Fibroblast of the aortic adventitia (primary cell): Measurements from ENCODE around the gene PREX1. TPM values are rescaled to one million over a fixed set of nuclear protein-coding genes. Genes with fewer than 3 reads are reported as not detected.

Experiments used
- DNase-seq: peaks from one replicate; pipeline ENCODE4 v3.0.0-alpha.2; 2010; ENCODE audit warnings: low read depth
- H3K4me3 ChIP-seq: 2 replicates; pipeline ENCODE4 v1.5.1; 2011; ENCODE audit warnings: low read depth, mild to moderate bottlenecking, control low read depth, low read length, moderate library complexity
- total RNA-seq: library from RNA; depleted of rRNA; stranded (reverse); fragments of >200 nt; gene quantifications from 2 replicates; pipeline ENCODE4 v1.2.3, GENCODE V29; 2012; ENCODE audit warnings: low replicate concordance
- TF ChIP-seq, protein P1 (sequence below): IDR thresholded peaks from 2 replicates; pipeline ENCODE4 v1.5.1; 2011; ENCODE audit warnings: mild to moderate bottlenecking, low read length, control low read depth, inconsistent platforms; ENCODE audit not compliant: insufficient read depth

PREX1 gene
- total RNA-seq, 1 donor: 13.0 TPM

DNA sequence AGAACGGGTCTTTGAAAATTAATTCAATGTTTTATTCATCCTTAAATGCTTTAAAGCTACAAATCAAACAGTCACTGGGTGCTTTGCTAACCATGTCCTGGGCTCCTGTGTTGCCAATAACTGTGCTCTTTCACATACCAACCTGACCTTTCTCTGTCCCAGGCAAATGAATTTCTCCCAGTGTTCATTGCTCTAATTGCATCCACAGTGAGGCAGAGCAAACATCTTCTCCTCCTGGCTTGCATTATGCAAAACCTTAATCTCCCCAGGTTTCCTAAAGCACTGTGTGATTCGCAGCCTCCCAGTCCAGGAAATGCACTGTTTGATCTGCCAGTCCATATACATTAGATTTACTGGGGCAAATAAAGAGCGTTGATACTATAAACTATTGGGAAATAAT is 219.0 kb downstream of the PREX1 start:
- H3K4me3 ChIP-seq: no peak overlapping the region
- TF ChIP-seq, protein P1, sequence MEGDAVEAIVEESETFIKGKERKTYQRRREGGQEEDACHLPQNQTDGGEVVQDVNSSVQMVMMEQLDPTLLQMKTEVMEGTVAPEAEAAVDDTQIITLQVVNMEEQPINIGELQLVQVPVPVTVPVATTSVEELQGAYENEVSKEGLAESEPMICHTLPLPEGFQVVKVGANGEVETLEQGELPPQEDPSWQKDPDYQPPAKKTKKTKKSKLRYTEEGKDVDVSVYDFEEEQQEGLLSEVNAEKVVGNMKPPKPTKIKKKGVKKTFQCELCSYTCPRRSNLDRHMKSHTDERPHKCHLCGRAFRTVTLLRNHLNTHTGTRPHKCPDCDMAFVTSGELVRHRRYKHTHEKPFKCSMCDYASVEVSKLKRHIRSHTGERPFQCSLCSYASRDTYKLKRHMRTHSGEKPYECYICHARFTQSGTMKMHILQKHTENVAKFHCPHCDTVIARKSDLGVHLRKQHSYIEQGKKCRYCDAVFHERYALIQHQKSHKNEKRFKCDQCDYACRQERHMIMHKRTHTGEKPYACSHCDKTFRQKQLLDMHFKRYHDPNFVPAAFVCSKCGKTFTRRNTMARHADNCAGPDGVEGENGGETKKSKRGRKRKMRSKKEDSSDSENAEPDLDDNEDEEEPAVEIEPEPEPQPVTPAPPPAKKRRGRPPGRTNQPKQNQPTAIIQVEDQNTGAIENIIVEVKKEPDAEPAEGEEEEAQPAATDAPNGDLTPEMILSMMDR: no peak
- no peak for DNase-seq

DNA sequence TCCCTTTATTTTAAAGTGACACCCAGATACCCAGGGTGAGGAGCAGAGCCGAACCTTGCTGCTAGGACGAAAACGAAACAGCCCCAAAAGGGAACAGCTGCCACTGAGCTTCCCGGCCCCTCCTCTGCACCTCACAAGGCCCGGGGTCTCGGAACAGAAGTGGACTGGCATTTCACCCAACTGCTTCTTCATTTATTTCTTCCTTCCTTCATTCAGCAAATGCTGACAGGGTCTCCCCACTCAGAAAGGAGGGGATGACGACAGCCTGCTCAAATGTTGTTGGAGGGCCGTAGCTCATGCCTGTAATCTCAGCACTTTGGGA is 220.3 kb downstream of the PREX1 start:
- DNase-seq: no peak
- TF ChIP-seq, protein P1: no peak
- no peak overlapping the region for H3K4me3 ChIP-seq

DNA sequence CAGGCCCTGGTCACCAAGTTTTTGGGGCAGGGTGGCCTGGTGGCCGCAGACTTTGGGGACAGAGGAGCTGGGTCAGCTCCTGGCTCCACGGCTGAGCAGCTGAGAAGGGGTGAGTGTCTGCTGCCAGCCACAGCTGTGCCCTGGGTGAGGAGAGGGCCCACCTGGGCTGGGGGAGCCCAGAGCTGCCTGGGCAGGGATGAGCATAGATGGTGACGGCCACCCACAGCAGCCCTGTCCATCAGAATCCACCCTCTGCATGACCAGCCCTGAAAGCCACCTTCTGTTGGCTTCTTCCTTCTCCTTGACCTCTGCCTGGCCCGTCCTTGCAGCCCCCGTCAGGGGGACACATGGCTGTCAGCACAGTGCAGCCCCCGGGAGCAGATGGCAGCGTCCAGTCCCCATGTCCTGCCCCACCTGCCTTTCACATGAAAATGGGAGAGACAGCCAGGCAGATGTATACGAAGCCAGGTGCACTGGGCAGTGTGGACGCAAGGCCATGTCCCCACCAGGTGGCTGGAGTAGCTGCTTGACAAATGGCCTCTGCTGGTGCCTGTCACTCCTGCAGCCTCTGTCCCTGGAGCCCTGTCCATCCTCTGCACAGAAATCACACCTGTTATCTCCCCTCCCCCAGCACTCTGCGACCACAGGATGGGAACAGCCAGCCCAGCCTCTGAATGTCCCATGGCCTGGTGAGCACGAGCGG is 220.8 kb downstream of the PREX1 start:
- no peak for DNase-seq
- TF ChIP-seq, protein P1: no peak
- no peak overlapping the region for H3K4me3 ChIP-seq

DNA sequence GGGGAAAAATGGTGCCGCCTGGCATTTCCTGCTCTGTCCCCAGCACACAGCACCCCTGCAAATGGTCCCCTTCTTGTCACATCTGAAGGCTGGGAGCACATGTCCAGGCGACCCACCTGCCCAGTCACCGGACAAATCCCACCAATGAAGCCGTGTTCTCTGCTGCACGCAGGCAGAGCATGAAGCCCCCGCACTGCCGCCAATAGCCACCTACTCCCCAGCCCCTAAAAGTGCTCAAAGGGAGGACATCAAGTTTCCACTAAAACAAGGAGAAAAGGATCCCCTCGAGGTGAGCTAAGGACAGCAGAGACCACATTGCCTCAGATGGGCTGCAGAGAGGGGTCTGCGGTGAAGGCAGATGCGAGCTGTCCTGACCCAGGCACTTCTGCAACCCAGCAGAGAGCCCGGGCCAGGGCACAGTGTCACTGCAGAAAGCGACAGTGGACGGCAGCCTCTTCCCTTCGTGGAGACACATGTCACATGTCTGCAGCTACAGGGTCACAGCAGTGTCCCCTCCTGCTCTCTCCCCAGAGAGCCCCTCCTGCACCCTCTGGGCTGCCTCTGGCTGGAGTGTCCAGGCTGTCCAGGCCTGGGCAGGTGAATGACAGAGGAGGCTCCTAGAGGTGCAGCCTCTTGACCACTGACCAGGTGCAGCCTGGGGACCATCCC is 221.5 kb downstream of the PREX1 start:
- TF ChIP-seq, protein P1: no peak
- DNase-seq: no peak
- H3K4me3 ChIP-seq: no peak overlapping the region

DNA sequence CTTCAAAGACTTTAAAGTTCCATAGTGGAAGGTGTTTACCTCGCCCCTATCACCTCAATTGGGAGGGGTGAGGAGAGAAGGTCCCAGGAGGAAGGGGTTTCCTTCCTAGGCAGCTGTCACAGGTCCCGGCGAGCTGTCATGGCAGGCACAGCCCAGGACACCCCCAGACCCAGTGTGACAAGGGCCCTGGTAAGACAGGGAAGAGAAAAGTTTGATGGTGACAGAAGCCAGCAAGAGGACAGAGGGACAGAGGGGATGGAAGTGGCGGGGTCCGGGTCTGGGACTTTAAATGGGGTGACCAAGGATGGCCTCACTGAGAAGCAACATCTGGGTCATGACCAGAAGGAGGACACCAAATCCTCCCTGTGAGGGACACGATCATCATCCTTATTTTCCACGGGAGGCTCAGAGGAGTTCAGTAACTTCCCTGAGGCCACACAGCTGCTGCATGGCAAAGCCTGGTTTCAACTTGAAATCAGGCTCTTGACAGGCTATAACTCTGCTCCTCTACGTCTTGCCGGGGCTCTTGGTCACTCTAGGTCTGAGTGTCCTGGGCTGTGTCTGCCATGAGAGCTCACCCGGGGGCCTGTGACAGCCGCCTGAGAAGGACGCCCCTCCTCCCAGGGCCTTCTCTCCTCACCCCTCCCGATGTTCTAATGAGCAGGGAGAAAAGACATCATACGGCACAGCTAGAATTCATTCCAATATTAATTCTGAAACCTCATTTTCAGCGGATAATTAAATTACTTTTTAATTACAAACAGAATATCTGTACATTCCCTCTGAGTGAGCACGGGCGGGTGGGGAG is 222.2 kb downstream of the PREX1 start:
- DNase-seq: no peak
- H3K4me3 ChIP-seq: no peak overlapping the region
- TF ChIP-seq, protein P1: no peak

DNA sequence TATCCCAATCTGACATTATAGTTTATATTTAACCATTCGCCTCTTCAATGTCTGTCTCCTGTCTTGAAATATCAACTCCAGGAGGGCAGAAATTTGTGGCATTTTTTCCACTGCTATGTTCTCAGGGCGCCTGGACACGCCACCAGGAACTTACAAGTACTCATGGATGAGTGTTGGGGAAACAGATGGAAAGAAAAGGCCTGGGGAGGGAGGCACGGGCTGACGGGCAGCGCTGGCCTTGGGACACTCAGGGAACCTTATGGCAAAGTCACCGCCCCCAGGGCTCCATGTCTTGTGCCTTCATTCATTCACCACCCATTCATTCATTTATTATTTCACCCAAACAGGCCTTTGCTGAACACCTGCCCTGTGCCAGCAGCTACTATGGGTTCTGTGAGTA is 222.9 kb downstream of the PREX1 start:
- no peak overlapping the region for H3K4me3 ChIP-seq
- TF ChIP-seq, protein P1: no peak
- DNase-seq: no peak
